Suprapubic skin (tissue), 4 donors: ENCODE data around the gene WAPL.

Experiments
- CTCF ChIP-seq, 2 donors: fragments of 200-600 bp in 1 of 2; fragments of 450-650 bp in 1 of 2; sonication (generic) in 1 of 2; IDR thresholded peaks; one replicate each; pipeline ENCODE4 v1.5.1; 2016 to 2019; ENCODE audit warnings: antibody characterized with exemption in 2 of 2, mild to moderate bottlenecking in 1 of 2, moderate library complexity in 1 of 2
- EP300 ChIP-seq: sonication (generic); formaldehyde crosslinking; IDR thresholded peaks from one replicate; pipeline ENCODE4 v1.6.1; 2017; ENCODE audit warnings: antibody characterized with exemption
- POLR2A ChIP-seq, 2 donors: fragments of 450-650 bp; IDR thresholded peaks; one replicate each; pipeline ENCODE4 v1.6.1; 2017; ENCODE audit warnings: antibody characterized with exemption in 2 of 2, mild to moderate bottlenecking in 2 of 2, moderate library complexity in 2 of 2
- POLR2AphosphoS5 ChIP-seq, 3 donors: sonication (generic); formaldehyde crosslinking; IDR thresholded peaks; one replicate each; pipeline ENCODE4 v1.6.1; 2017; ENCODE audit warnings: antibody characterized with exemption in 3 of 3

- TF ChIP-seq CTCF (IDR thresholded peaks at IDR 0.05): no peak
- no peak for TF ChIP-seq POLR2AphosphoS5 (IDR thresholded peaks at IDR 0.05)
- no peak for TF ChIP-seq POLR2A (IDR thresholded peaks at IDR 0.05)
- TF ChIP-seq EP300: no peak
Observed at GRCh38 chr10:86397120-86397519, 124.5 kb downstream of the WAPL start.
